Measurements from ENCODE around the gene MYO18A. TPM values are rescaled to one million over a fixed set of nuclear protein-coding genes. Genes with fewer than 3 reads are reported as not detected.

Gene MYO18A
- total RNA-seq, 1 donor from 2014 or later, result 30.0 TPM

- TF ChIP-seq CTCF (IDR thresholded peaks at IDR 0.05), result no peak
- Mint-ChIP-seq H3K9me3 (ENCODE audit: low read depth) (no peaks in the 10 kb centered on the region), H3K27me3 (ENCODE audit: low read depth) (no peaks in the 10 kb centered on the region), H3K36me3 (ENCODE audit: low read depth) (peaks cover 32% of the 10 kb centered on the region), H3K4me1 (ENCODE audit: low read depth) (no peaks in the 10 kb centered on the region), H3K4me3 (ENCODE audit: unreplicated experiment) (no peak overlapping the region), H3K27ac (ENCODE audit: unreplicated experiment) (no peak overlapping the region)
- no peak for DNase-seq (ENCODE audit: low spot score)
Measured at GRCh38 chr17:29095439-29095838, 84.8 kb downstream of the MYO18A start.

DNA sequence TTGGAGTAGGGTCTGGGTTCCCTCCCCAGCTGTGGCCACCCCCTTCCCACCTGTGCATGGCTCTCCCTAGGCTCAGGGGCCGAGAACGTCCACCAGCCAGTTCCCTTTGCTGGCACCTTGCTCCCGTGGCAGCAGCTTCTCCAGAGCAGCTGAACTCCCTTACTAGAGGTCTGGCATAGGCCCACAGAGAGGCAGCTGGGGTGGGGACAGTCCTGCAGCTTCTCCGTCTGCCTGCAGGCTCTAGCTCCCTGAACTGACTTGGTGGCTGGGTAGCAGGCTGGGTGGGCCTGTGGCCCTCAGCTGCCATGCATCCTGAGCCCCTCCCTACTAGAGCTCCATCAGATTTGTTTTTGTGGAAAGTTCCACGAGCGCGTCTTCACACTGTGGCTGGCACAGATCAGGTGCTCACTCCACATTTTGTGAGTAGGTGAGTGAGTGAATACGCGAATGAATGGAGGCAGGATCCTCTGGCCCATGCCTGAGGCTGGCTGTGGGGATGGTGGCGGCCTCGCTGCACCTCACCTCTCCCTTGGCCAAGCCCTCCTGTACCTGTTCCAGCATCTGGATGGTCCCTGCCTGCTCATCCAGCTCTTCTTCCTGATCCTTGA is 86.0 kb downstream of the MYO18A start:
- TF ChIP-seq CTCF (IDR thresholded peaks at IDR 0.05), result no peak
- Mint-ChIP-seq H3K9me3 (ENCODE audit: low read depth) (no peaks in the 10 kb centered on the region), H3K36me3 (ENCODE audit: low read depth) (peaks cover 32% of the 10 kb centered on the region), H3K4me1 (ENCODE audit: low read depth) (no peaks in the 10 kb centered on the region), H3K27ac (ENCODE audit: unreplicated experiment) (no peak overlapping the region), H3K4me3 (ENCODE audit: unreplicated experiment) (no peak overlapping the region), H3K27me3 (ENCODE audit: low read depth) (no peaks in the 10 kb centered on the region)
- no peak for DNase-seq (ENCODE audit: low spot score)

DNA sequence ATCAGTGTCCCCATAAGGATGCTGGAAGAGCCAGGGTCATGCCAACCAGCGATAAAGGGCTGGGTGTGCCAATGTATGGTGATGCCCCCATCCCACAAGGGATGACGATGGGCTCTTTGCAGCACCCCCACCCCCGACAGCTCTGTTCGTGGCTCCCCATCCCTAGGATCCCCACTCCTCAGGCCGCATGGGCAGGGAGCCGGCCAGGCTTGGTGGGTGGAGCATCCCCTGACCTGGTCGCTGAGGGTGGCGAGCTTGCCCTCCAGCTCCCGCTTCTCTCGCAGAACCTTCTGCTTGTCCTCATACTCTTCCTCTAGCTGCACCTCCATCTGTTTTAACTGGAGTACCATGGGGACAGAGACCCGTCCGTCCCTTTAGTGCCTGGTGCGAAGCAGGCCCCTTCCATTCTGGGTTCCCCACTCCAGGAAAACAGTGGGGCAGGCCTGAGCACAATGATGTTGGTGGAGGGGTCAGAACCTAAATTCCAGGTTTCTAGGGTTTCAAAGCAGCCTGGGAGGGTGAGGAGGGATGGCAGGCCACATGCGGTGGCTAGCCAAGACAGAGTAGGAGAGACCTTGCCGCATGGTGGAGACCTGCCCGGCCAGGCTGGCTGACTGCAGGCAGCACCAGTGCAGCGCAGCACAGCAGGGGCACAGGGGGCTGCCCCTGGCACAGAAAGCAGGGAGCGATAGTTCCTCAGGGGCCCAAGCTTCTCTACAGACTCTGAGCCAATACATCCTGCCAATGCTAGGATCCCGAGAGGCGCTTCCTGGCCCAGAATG is 86.9 kb downstream of the MYO18A start:
- TF ChIP-seq CTCF (IDR thresholded peaks at IDR 0.05), result no peak
- no peaks in the 10 kb centered on the region for H3K27me3 Mint-ChIP-seq (ENCODE audit: low read depth)
- H3K4me3 Mint-ChIP-seq (ENCODE audit: unreplicated experiment), result no peak overlapping the region
- DNase-seq (ENCODE audit: low spot score), result no peak
- no peaks in the 10 kb centered on the region for H3K4me1 Mint-ChIP-seq (ENCODE audit: low read depth)
- peaks cover 35% of the 10 kb centered on the region for H3K36me3 Mint-ChIP-seq (ENCODE audit: low read depth)
- no peak overlapping the region for H3K27ac Mint-ChIP-seq (ENCODE audit: unreplicated experiment)
- H3K9me3 Mint-ChIP-seq (ENCODE audit: low read depth), result no peaks in the 10 kb centered on the region

- no peaks in the 10 kb centered on the region for H3K4me1 Mint-ChIP-seq (ENCODE audit: low read depth)
- H3K4me3 Mint-ChIP-seq (ENCODE audit: unreplicated experiment), result no peak overlapping the region
- H3K36me3 Mint-ChIP-seq (ENCODE audit: low read depth), result peaks cover 34% of the 10 kb centered on the region
- TF ChIP-seq CTCF (IDR thresholded peaks at IDR 0.05), result no peak
- H3K9me3 Mint-ChIP-seq (ENCODE audit: low read depth), result no peaks in the 10 kb centered on the region
- DNase-seq (ENCODE audit: low spot score), result no peak
- H3K27ac Mint-ChIP-seq (ENCODE audit: unreplicated experiment), result no peak overlapping the region
- no peaks in the 10 kb centered on the region for H3K27me3 Mint-ChIP-seq (ENCODE audit: low read depth)
Measured at GRCh38 chr17:29091606-29092289, 88.5 kb downstream of the MYO18A start.

Data from chondrocyte (in vitro differentiated cells).